ENCODE results near the gene HRAS.
"Not testable (repeated sequence)": the region's sequence is repeated elsewhere in the genome, so short reads cannot be mapped to it uniquely, and the experiment has no call there.

Gene HRAS

DNA sequence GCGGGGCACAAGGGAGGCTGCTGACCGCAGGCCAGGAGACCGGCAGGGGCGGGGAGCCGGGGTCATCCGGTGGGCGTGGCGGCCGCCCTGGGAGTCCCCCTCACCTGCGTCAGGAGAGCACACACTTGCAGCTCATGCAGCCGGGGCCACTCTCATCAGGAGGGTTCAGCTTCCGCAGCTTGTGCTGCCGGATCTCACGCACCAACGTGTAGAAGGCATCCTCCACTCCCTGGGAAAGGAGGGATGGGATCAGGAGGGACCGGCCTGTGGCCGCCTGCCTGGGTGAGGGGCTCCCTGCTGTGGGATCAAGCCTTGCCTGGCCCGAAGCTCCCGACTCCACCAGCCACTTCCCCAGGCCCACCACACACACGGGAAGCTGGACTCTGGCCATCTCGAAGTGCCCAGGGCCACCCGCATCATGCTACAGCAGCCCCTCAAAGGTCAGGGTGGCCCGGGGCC is 2.8 kb downstream of the HRAS start:
- DNase-seq = no peak

DNA sequence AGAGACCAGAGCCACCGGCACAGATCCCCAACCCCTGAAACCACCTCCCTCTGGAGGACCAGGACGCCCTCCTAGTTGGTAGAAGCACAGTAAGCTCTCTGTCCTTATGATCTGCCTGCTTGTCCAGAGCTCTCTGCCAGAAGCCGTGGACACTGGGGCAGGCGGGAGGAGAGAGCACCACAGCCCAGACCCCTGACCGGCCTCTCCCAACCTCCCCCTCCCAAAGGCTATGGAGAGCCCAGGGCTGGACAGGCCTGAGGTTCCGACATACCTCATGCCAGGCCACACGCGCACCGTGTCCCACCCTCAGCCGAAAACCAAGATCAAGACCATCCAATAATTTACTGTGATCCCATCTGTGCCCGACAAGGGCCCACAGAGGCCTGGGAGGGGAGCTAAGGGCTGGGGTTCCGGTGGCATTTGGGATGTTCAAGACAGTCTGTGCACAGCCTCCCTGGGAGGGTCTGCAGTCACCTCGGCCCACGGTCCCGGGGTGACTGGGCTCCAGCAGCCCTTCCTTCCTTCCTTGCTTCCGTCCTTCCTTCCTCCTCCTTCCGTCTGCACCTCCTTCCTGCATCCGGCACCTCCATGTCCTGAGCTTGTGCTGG is 3.4 kb downstream of the HRAS start:
- DNase-seq = no peak

DNA sequence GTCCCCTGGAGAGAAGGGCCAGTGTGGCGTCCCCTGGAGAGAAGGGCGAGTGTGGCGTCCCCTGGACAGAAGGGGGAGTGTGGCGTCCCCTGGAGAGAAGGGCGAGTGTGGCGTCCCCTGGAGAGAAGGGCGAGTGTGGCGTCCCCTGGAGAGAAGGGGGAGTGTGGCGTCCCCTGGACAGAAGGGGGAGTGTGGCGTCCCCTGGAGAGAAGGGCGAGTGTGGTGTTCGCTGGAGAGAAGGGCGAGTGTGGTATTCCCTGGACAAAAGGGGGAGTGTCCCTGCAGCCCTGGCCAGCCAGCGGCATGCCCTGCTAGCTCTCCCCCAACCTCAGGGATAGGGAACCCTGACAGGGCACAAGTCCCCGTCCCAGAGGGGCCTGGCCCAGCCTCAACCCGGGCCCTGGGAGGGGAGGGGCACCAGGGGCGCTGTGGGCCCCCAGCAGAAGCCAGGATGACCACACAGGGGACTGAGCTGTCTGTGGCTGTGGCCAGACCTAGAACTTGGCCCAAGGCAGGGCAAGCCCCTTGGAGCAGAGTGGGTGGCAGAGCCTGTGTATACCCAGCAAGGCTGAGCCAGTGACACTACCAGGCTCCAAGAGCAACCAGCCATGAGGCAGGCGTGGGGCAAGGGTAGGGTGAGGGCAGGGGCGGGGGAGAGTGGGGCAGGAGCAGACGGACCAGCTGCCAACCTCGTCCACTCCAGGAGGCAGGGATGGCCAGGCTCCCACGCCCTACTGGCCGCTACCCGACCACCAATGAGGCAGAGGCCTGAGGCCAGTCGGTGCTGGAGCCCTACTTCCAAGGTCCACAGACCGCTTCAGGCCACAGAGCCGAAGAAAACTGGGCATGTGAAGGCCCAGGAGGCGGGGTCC is 4.2 kb downstream of the HRAS start:
- no peak for DNase-seq

DNA sequence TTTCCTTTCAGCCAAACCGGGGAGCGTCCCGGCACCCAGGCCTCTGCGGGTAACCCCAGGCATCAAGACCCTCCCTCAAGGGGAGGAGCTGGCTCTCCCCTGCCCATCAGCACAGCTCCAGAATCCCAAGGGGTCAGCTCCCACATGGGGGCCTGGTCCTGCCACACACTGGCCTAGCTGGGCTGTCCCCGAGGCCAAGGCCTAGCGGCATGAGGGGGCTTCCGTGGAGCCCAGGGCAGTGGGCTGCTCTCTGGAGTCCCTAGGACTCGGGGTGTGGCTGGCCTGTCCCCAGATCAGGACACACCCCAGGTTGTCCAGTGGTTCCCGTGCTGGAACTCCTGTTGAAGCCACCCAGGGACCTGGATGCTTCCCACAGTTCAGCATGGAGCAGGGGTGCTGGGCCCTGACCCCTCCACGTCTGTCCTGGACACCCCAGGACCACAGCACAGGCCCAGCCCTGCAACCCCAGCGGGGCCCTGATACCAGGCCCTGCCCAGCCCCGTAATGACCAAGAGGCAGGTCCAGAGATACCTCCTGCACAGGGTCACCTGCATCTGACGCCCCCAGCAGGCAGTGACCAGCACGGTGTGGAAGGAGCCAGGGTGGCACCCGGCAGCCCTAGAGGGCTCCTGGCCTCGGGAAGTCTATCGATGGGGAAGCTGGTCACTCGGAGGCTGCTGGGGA is 5.5 kb downstream of the HRAS start:
- no peak for DNase-seq

DNA sequence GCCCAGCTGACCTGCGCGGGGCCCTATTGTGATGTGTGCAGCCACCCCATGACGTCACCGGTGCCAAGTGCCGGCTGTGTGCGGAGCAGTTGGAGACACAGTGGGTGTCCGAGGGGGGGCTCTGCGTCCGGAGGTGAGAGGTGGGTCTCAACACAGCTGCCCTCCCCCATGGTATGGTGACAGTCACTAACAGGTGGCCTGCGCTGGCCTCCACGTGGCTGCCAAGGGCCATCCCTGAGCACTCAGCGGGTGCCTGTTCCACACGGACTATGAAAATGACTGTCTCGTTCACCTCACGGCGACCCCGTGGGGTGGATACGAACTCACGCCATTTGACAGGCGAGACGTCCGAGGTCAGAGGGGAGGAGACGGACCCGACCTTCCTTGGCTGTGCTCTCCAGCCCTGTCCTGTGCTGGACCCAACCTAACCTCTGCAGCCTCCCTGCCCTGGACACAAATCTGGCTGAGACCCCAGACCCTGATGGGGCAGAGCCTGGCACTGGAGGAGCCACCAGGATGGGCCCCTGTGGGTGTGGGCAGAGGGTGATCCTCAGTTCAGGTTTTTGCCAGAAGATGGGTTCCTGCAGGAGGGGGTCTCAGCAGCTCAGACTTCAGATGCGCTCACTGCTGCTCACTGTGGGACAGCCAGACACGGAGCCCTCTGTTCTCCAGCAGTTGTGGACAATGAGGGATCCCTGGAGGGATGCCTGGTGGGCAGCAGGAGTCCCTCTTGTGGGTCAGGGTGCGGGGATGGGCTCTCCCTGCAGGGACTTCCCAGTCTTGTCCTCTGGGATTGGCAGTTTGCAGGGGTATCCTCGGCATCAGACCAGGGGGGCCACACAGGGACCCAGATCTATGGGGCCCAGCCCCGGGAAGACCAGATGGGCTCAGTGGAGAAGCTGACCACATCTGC is 6.3 kb downstream of the HRAS start:
- no peak for DNase-seq

DNA sequence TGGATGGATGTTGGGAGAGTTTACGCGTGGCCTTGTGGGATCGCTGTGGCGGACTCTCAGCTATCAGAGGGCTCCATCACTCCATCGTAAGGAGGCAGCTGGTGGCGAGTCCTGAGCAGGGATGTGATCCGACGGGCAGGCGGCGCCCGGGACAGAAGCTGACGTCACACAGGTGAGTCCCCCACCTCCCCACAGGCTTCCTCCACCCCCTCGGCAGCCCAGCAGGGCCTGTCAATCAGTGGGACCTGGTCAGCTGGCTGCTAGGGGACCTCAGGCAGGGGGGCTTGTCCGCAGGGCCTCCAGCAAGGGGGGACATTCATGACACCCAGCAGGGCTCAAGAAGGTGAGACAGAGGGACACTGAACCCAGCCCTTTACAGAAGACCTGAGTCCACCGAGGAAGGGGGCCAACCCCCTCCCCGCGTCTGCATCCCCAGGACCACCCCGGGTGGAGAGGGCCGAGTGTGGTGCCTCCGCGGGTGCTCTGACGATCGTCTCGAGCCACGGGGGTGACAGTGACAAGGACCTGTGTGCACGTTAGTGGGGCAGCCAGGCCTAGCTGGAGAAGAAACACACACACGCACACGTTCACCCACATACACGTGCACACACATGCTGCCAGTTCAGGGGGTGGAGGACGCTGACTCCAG is 7.1 kb downstream of the HRAS start:
- DNase-seq = no peak

DNA sequence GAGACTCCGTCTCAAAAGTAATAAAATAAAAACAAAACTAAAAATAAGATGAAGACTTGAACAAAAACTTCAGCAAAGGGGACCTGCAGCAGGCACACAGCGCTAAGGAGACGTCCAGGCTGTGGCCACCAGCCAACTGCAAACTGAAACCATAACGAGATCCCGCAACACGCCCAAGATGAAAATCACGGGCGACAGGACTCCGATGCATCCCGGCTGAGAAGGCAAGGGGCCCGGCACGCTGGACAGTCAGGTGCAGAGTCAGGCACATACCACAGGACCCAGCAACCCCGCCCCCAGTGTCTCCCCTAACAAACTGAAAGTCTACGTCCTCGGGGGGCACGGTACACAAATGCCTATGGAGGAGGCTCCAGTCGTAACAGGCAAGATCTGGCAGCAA is 9.2 kb downstream of the HRAS start:
- DNase-seq = no peak

DNA sequence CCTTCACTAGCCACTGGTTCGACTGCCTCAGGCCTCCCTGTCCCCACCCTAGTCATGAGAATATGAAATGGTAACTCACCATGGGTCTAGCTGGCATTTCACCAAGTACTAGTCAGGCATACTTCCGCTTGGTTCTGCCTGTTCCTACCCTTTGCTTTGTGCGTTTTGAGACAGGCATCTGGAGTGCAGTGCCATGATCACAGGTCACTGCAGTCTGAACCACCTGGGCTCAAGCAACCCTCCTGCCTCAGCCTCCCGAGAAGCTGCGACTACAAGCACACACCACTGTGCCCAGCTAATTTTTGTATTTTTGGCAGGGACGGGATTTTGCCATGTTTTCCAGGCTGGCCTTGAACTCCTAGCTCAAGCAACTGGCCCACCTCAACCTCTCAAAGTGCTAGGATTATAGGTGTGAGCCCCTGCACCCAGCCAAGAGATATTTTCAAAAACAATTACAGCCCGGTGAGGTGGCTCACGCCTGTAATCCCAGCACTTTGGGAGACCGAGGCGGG is 14.1 kb downstream of the HRAS start:
- DNase-seq = no peak

DNA sequence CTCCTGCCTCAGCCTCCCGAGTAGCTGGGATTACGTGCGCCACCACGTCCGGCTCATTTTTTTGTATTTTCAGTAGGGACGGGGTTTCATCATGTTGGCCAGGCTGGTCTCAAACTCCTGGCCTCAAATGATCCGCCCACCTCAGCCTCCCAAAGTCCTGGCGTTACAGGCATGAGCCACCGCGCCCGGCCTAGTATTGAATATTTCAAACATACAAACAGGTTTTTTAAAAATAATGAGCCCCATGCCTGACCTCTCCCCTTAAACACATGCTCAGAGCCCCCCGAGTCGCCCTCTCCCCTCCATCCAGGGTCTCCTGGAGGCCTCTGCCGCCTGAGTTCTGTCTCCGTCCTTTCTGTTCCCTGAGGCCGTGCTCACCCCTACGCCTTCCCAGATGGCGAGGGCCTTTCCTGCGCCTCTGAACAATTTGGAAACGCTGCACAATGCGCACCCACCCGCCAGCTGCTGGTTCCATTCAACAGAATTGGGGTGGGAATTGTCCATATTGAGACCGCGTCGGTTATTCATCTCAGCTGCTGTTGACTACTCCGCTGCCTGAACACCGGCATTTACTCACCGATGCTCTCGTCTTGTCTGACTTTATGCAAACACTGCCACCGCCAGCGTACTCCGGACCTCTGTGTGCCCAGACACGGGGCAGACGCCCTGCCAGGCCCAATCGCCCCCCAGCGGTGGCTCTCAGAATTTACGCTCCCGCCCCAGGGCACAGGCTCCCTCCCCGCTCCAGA is 14.8 kb downstream of the HRAS start:
- no peak for DNase-seq

DNA sequence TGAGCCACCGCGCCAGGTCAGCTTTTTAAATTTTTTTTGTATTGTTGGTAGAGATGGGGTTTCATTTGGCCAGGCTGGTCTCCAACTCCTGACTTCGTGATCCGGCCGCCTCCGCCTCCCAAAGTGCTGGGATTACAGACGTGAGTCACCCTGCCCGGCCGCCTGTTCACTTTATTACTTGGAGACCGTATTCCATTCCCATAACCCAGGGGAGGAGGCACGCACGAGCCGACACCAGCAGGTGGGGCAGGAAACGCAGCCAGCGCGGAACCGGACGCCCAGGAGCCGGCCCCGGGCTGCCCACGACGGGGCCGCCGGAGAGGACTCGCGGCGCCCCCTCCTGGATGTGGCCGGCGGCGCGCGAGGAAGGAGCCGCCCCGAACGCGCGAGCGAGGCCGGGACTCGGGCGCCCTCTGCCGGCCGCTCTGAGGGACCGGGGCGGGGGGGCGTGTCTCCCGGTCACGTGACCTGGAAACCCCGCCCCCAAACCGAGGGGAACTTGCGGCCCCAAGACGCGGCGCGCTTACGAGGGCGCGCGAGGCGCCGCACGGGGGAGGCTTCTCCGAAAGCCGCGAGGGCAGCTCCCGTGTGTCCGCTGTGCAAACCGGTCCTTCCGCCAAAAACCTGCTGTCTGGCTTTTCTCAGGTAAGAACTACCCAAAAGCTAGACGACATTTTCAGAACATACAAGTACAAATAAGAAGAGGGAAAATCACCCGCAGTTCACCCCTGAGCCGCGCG is 16.7 kb downstream of the HRAS start:
- DNase-seq = peak; percentile 87

DNA sequence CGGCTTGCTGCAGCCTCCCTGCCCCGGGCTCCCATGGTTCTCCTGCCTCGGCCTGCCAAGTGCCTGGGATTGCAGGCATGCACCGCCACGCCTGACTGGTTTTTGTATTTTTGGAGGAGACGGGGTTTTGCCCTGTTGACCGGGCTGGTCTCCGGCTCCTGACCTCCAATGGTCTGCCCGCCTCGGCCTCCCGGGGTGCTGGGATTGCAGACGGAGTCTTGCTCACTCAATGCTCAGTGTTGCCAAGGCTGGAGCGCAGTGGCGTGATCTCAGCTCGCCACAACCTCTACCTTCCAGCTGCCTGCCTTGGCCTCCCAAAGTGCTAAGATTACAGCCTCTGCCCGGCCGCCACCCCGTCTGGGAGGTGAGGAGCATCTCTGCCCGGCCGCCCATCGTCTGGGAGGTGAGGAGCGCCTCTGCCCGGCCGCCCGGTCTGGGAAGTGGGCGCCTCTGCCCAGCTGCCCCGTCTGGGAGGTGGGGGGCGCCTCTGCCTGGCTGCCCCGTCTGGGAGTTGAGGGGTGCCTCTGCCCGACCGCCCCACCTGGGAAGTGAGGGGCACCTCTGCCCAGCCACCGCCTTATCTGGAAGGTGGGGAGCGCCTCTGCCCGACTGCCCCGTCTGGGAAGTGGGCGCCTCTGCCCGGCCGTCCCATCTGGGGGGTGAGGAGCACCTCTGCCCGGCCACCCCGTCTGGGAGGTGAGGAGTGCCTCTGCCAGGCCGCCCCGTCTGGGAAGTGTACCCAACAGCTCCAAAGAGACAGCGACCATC is 18.3 kb downstream of the HRAS start:
- DNase-seq = not testable (repeated sequence)

DNA sequence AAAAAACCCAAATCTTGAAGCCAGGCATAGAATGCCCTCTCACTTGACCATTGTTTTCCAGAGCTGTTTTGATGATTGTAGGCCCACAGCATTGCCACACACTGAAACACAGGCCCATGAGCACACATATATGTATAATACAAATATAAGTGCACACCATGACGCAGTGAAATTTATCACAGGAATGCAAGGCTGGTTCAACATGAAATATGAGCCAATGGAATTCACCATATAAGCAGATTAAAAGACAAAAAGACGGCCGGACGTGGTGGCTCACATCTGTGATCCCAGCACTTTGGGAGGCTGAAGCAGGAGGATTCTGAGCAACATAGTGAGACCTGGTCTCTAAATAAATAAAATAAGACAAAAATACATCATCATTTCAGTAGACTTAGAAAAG is 19.0 kb downstream of the HRAS start:
- DNase-seq = no peak

DNA sequence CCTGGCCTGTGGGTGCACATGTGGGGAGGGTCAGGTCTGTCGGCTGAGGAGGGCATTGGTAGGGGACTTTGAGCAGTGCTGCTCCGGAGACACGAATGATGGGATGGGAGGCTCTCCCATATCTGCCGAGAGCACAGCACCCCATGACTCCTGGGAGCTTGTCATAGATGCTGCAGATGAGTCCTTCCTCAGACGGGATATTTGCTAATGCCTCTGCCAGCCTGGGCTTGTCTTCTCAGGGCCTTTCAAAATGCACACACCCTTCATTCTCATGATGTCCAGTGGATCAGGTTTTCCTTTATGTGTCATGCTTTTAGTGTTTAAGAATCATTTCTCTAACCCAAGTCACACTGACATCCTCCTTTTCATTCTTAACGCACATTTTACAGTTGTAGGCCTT is 20.2 kb downstream of the HRAS start:
- no peak for DNase-seq

DNA sequence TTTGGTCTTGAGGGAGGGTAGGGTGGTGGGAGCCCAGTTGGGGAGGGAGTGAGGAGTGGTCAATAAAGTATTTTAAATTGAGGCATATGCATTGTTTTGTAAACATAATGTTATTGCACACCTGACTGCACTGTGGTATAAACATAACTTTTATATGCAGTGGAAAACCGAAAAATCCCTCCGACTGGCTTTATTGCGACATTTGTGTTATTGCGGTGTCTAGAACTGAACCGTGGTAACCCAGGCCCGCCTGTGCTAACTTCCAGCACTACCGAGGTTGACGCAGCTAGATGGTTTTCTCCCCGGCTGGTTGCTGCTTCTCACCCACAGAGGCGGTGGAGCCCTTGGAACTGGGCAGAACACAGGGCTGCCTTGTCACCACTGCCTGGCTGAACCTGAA is 20.8 kb downstream of the HRAS start:
- no peak for DNase-seq

DNA sequence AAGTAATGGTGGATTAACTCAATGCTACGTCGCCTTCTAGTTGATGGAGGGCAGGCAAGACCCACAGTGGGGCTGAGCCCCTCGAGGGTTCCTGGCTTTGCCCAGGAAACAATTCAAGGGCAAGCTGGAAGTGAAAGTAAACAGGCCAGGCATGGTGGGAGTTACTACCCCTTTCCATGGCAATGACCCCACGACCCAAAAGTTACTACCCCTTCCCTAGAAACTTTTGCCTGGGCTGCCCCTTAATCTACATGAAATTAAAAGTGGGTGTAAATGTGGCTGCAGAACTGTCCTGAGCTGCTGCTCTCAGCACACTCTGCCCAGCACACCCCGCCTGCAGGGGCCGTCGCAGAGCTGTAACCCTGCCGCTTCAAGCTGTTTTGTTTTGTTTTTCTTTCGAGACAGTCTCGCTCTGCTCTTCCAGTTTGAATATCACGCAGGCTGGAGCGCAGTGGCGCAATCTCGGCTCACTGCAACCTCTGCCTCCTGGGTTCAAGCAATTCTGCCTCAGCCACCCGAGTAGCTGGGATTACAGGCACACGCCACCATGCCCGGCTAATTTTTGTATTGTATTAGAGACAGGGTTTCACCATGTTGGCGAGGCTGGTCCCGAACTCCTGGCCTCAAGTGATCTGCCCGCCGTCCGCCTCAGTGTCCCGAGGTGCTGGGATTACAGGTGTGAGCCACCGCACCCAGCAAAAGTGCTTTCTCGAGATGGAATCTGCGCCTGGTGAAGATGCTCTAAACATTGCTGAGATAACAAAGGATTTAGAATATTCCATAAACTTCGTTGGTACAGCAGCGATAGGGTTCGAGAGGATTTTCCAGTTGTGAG is 22.4 kb downstream of the HRAS start:
- DNase-seq = no peak

DNA sequence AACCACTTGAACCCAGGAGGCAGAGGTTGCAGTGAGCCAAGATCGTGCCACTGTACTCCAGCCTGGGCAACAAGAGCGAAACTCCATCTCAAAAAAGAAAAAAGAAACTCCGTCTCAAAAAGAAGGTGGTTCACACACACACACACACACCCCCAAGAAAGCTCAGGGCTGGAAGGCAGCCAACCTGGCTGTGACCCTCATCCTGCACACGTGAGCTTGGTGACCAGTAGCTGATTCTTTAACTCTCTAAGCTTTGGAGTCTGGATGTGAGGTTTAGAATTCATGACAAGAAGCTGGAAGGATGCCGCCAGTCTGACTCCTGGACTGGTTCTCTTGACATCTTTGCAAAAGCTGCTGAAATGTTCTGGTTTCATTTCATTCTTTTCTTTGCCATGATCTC is 26.4 kb downstream of the HRAS start:
- no peak for DNase-seq

DNA sequence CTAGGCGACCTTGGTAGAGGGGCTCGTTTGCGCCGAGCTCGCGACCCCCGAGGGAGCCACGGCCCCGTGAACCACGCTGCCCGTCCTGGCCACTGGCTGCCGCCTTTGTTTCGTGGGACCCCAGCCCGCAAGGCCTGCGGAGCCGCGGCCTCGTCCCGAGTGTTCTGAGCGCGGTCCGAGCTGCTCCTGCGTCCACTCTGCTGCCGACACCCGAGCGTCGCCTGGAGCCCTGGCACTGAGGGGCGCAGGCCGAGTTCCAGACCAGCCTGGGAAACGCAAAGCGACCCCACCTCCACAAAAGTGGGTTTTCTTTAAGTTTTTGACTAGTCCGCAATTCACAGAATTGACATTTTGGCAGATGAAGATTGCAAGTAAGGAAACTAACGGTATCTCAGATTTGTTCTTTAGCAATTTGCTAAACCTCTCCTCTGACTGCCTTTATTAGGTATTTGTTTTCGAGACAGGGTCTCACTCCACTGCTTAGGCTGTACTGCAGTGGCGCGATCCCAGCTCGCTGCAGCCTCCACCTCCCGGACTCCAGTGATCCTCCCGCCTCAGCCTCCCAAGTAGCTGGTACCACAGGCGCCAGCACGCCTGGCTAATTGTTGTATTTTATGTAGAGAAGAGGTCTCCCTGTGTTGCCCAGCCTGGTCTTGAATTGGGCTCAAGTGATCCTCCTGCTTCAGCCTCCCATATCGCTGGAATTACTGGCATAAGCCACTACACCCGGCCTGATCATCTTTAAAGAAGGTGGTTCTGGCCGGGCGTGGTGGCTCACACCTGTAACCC is 27.5 kb downstream of the HRAS start:
- DNase-seq = no peak

All from effector CD4-positive, alpha-beta T cell (primary cell).